IMR-90 (cell line): Measurements from ENCODE around the gene GRIN1. TPM values are rescaled to one million over a fixed set of nuclear protein-coding genes. Genes with fewer than 3 reads are reported as not detected.

Source experiments
- ATAC-seq: fragments of 200-7000 bp; cut with Tn5 transposase; 2 replicates; pipeline ENCODE4 v1.9.1; 2020; ENCODE audit warnings: low read depth, mild to moderate bottlenecking, moderate library complexity
- BruUV-seq: library from RNA; stranded (reverse); fragments of 400-500 nt; replicated peaks from 2 replicates; lab custom pipeline; 2021; lab: Mats Ljungman, UMichigan
- CTCF ChIA-PET: fragments of 300-600 bp; formaldehyde crosslinking; extraction: SDS; loops from one replicate; lab custom pipeline; 2021; ENCODE audit warnings: antibody characterized with exemption; lab: Yijun Ruan, JAX
- POLR2A ChIA-PET: fragments of 300-600 bp; sonication (Branson Sonifier 250); formaldehyde crosslinking; loops from one replicate; lab custom pipeline; 2022; ENCODE audit warnings: antibody characterized with exemption; ENCODE audit not compliant: unreplicated experiment; lab: Charles Lee
- DNase-seq: peaks from one replicate; pipeline ENCODE4 v3.0.0; 2013
- H2AFZ ChIP-seq: replicated peaks from 2 replicates; pipeline ENCODE3; 2013; ENCODE audit warnings: low read length, mild to moderate bottlenecking; ENCODE audit not compliant: poor library complexity
- H2AK5ac ChIP-seq: 2 replicates; pipeline ENCODE4 v1.6.1; 2013; ENCODE audit warnings: low read depth, low read length, inconsistent platforms
- H2AK9ac ChIP-seq: replicated peaks from 2 replicates; pipeline ENCODE3; 2013; ENCODE audit warnings: mild to moderate bottlenecking, low read depth, low read length, moderate library complexity; ENCODE audit not compliant: poor library complexity
- H2BK120ac ChIP-seq: 2 replicates; pipeline ENCODE4 v1.6.1; 2013; ENCODE audit warnings: low read depth, low read length, inconsistent platforms
- H2BK15ac ChIP-seq: 3 replicates; pipeline ENCODE4 v1.6.1; 2013; ENCODE audit warnings: low read depth, low read length, inconsistent platforms
- H2BK20ac ChIP-seq: 2 replicates; pipeline ENCODE4 v1.6.1; 2013; ENCODE audit warnings: low read depth, mild to moderate bottlenecking, inconsistent platforms, low read length, moderate library complexity
- H2BK5ac ChIP-seq: 2 replicates; pipeline ENCODE4 v1.6.1; 2013; ENCODE audit warnings: mild to moderate bottlenecking, low read depth, low read length, inconsistent platforms; ENCODE audit not compliant: poor library complexity, severe bottlenecking
- H3K14ac ChIP-seq: replicated peaks from 2 replicates; pipeline ENCODE4 v1.6.1; 2013; ENCODE audit warnings: low read depth, low read length, inconsistent platforms
- H3K18ac ChIP-seq: 2 replicates; pipeline ENCODE4 v1.6.1; 2013; ENCODE audit warnings: low read depth, low read length, control low read depth
- H3K23ac ChIP-seq: 2 replicates; pipeline ENCODE4 v1.6.1; 2013; ENCODE audit warnings: low read depth, low read length, inconsistent platforms
- H3K27ac ChIP-seq: 2 replicates; pipeline ENCODE4 v1.5.1; 2013; ENCODE audit warnings: mild to moderate bottlenecking, control low read depth, low read length; ENCODE audit not compliant: insufficient read depth
- H3K27me3 ChIP-seq: 2 replicates; pipeline ENCODE4 v1.6.1; 2013; ENCODE audit warnings: low read length; ENCODE audit not compliant: control insufficient read depth, insufficient read depth
- H3K36me3 ChIP-seq: 2 replicates; pipeline ENCODE4 v1.6.1; 2013; ENCODE audit warnings: low read length, mixed read lengths; ENCODE audit not compliant: control insufficient read depth, insufficient read depth
- H3K4ac ChIP-seq: 2 replicates; pipeline ENCODE4 v1.6.1; 2013; ENCODE audit warnings: low read depth, low read length, inconsistent platforms
- H3K4me1 ChIP-seq: 2 replicates; pipeline ENCODE4 v1.6.1; 2013; ENCODE audit warnings: low read length, mixed read lengths; ENCODE audit not compliant: control insufficient read depth, insufficient read depth
- H3K4me2 ChIP-seq: 2 replicates; pipeline ENCODE4 v1.6.1; 2013; ENCODE audit warnings: low read depth, mild to moderate bottlenecking, control low read depth, low read length, moderate library complexity
- H3K4me3 ChIP-seq: 2 replicates; pipeline ENCODE4 v1.5.1; 2013; ENCODE audit warnings: low read depth, mild to moderate bottlenecking, control low read depth, low read length, moderate library complexity; ENCODE audit not compliant: insufficient read depth
- H3K56ac ChIP-seq: 2 replicates; pipeline ENCODE4 v1.6.1; 2013; ENCODE audit warnings: low read length, inconsistent platforms; ENCODE audit not compliant: insufficient read depth; ENCODE audit errors: extremely low read depth
- H3K79me1 ChIP-seq, 2 experiments: 2 replicates each; pipeline ENCODE4 v1.6.1; 2013; ENCODE audit warnings: low read length in 2 of 2, inconsistent platforms in 1 of 2, low read depth in 1 of 2
- H3K9ac ChIP-seq: 2 replicates; pipeline ENCODE4 v1.6.1; 2013; ENCODE audit warnings: low read depth, low read length, control low read depth
- H3K9me1 ChIP-seq: 2 replicates; pipeline ENCODE4 v1.6.1; 2013; ENCODE audit warnings: low read length, inconsistent platforms; ENCODE audit not compliant: insufficient read depth
- H3K9me3 ChIP-seq: 2 replicates; pipeline ENCODE4 v1.6.1; 2013; ENCODE audit warnings: low read length; ENCODE audit not compliant: control insufficient read depth, insufficient read depth
- H4K20me1 ChIP-seq: 2 replicates; pipeline ENCODE4 v1.6.1; 2013; ENCODE audit warnings: low read length, inconsistent platforms; ENCODE audit not compliant: insufficient read depth
- H4K5ac ChIP-seq: 2 replicates; pipeline ENCODE4 v1.6.1; 2013; ENCODE audit warnings: mild to moderate bottlenecking, low read depth, low read length, control low read depth
- H4K8ac ChIP-seq, 2 experiments: 2 replicates each; pipeline ENCODE4 v1.6.1; 2013; ENCODE audit warnings: low read depth in 2 of 2, low read length in 2 of 2, control low read depth in 1 of 2, inconsistent platforms in 1 of 2
- H4K91ac ChIP-seq: 2 replicates; pipeline ENCODE4 v1.6.1; 2013; ENCODE audit warnings: low read depth, low read length, inconsistent platforms; ENCODE audit not compliant: insufficient read depth
- BHLHE40 ChIP-seq: fragments of 150-350 bp; IDR thresholded peaks from 2 replicates; pipeline ENCODE4 v1.6.1; 2016; ENCODE audit warnings: mild to moderate bottlenecking, low read depth, low read length
- MXI1 ChIP-seq: IDR thresholded peaks from 2 replicates; pipeline ENCODE4 v1.6.1; 2012; ENCODE audit warnings: low read depth, mild to moderate bottlenecking, low read length, moderate library complexity, borderline replicate concordance
- NFE2L2 ChIP-seq: fragments of 150-350 bp; IDR thresholded peaks from 2 replicates; pipeline ENCODE4 v1.6.1; 2016; ENCODE audit warnings: low read depth, mild to moderate bottlenecking, low read length
- RAD21 ChIP-seq: IDR thresholded peaks from 2 replicates; pipeline ENCODE4 v1.6.1; 2012; ENCODE audit warnings: low read length, improper control_type of control experiment
- SMC3 ChIP-seq: fragments of 150-350 bp; IDR thresholded peaks from 2 replicates; pipeline ENCODE4 v1.6.1; 2016; ENCODE audit warnings: low read depth, mild to moderate bottlenecking, antibody characterized with exemption, low read length, moderate library complexity
- WGBS, 2 experiments: methylation state at CpG; one replicate each; pipeline versions ENCODE4 v1.1.5 to v1.1.7; 2013; ENCODE audit warnings: missing lambda C conversion rate in 2 of 2; ENCODE audit not compliant: insufficient read length in 1 of 2; ENCODE audit errors: extremely low coverage in 2 of 2; 5-methylcytosine and 5-hydroxymethylcytosine counted together
- dilution Hi-C: fragments of 300-500 bp; cut with HindIII; formaldehyde crosslinking; loops from one replicate; pipeline ENCODE4 v1.14.3; 2018; ENCODE audit warnings: low sequenced_read_pairs; ENCODE audit not compliant: unreplicated experiment
- in situ Hi-C: fragments of 300-500 bp; cut with MboI; formaldehyde crosslinking; loops from 3 replicates; pipeline ENCODE4 v1.14.3; 2019; ENCODE audit warnings: low sequenced_read_pairs, inconsistent platforms, mixed read lengths
- intact Hi-C: fragments of 100-400 bp; cut with micrococcal nuclease; formaldehyde crosslinking; loops from 2 replicates; pipeline ENCODE4 v1.10.0; 2022
- polyA plus RNA-seq, 3 experiments: library from polyadenylated mRNA; depleted of rRNA; stranded (reverse); fragments of >200 nt; gene quantifications; 2 replicates each; pipeline ENCODE4 v1.2.3, GENCODE V29; 2012; ENCODE audit warnings: low replicate concordance in 1 of 3
- total RNA-seq: library from RNA; depleted of rRNA; stranded (reverse); fragments of >200 nt; gene quantifications from 2 replicates; pipeline ENCODE4 v1.2.3, GENCODE V29; 2012
- TF ChIP-seq, protein P1 (sequence below): fragments of 150-350 bp; IDR thresholded peaks from 2 replicates; pipeline ENCODE4 v1.6.1; 2017; ENCODE audit warnings: mild to moderate bottlenecking, antibody characterized with exemption, low read length, low read depth
- TF ChIP-seq, protein P2 (sequence below): conservative IDR thresholded peaks from 2 replicates; pipeline ENCODE4 v1.5.1; 2012; ENCODE audit warnings: mild to moderate bottlenecking, low read depth, low read length, improper control_type of control experiment

Gene GRIN1
- total and polyA plus RNA-seq, 2 of the 4 experiments (the other 2 are of a cell fraction): 0.09 TPM; not detected in 1

DNA sequence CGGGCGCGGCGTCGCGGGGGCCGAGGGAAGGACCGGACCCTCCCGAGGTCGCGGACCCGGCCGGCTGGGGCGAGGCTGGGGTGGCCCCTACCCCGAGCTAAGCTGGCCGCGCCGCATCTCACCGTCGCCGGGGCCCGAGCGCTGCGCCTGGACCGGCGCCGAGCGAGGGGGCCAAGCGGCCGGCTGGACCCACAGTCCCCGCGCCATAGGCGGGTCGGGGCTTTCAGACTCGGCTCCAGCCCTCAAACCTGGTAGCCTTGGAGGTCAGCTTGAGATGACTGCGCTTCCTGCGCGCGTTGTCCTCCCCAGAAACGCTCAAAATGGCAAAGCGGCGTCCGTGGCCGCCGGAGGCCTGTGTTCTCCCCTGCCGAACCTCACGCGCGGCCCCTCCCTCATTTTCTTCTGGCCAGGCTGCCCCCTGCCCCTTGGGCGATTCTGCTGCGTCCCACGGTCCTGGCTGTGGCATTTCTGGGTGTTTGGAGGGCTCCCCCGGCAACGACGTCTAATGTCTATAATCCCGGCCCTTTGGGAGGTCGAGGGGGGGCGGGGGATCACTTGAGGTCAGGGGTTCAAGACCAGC is 8.7 kb upstream of the GRIN1 start:
- peak overlapping the region; percentile 6; the same call in 1 of the 2 replicates for H3K27ac ChIP-seq
- peak overlapping the region; percentile 85 for H2AK9ac ChIP-seq
- H3K4me1 ChIP-seq: peaks cover 12% of the 10 kb centered on the region; the same call in 1 of the 2 replicates
- peak overlapping the region; percentile 24; the same call in 1 of the 2 replicates for H3K23ac ChIP-seq
- peak overlapping the region; percentile 76 for H3K4me3 ChIP-seq
- BruUV-seq: no TSS peak
- H3K36me3 ChIP-seq: no peaks in the 10 kb centered on the region
- CTCF ChIA-PET: no interaction called here
- peak overlapping the region; percentile 1; the same call in 1 of the 2 replicates for H2AK5ac ChIP-seq
- no peak overlapping the region for H2BK20ac ChIP-seq
- 0 out of 2 replicates have a peak, but pooled peaks cover 8% of the 10 kb centered on the region for H4K20me1 ChIP-seq
- no peak overlapping the region for H2BK15ac ChIP-seq
- 3% methylated on average over 45 of the region's 58 CpGs; no CpG with 5 or more reads in 1 of the 2 experiments for WGBS, 2 experiments
- no peak overlapping the region for H2BK5ac ChIP-seq
- in situ Hi-C loops (no loop called here), intact Hi-C loops (no loop called here), dilution Hi-C loops (no loop called here)
- H3K9me3 ChIP-seq: peaks cover 4% of the 10 kb centered on the region; the same call in 1 of the 2 replicates
- H3K79me1 ChIP-seq: peaks cover 13 to 35% of the 10 kb centered on the region in 2 experiments
- no peak overlapping the region for H4K91ac ChIP-seq
- POLR2A ChIA-PET: interaction anchor here (1.3 kb wide), 1 partner anchor 75 kb away, joined by 4 read pairs; no protein-coding TSS in a partner anchor
- H3K18ac ChIP-seq: no peak overlapping the region
- H3K56ac ChIP-seq: no peak overlapping the region
- H3K9ac ChIP-seq: peak overlapping the region; percentile 27; the same call in 1 of the 2 replicates
- peak overlapping the region; percentile 83 to 89; a peak in 3 of 4 replicates for H4K8ac ChIP-seq
- peak overlapping the region; percentile 59 for H3K4me2 ChIP-seq
- peaks cover 16% of the 10 kb centered on the region for H3K9me1 ChIP-seq
- H3K27me3 ChIP-seq: no peaks in the 10 kb centered on the region
- H2AFZ ChIP-seq: peak overlapping the region; percentile 99
- peak overlapping the region; percentile 27 for H3K14ac ChIP-seq
- ATAC-seq: peak; percentile 21; the same call in 1 of the 2 replicates
- H3K4ac ChIP-seq: peak overlapping the region; percentile 71
- TF ChIP-seq BHLHE40 (no peak), NFE2L2 (no peak), MXI1 (no peak), SMC3 (no peak), RAD21 (no peak)
- TF ChIP-seq, protein P1, sequence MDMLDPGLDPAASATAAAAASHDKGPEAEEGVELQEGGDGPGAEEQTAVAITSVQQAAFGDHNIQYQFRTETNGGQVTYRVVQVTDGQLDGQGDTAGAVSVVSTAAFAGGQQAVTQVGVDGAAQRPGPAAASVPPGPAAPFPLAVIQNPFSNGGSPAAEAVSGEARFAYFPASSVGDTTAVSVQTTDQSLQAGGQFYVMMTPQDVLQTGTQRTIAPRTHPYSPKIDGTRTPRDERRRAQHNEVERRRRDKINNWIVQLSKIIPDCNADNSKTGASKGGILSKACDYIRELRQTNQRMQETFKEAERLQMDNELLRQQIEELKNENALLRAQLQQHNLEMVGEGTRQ: no peak
- TF ChIP-seq, protein P2, sequence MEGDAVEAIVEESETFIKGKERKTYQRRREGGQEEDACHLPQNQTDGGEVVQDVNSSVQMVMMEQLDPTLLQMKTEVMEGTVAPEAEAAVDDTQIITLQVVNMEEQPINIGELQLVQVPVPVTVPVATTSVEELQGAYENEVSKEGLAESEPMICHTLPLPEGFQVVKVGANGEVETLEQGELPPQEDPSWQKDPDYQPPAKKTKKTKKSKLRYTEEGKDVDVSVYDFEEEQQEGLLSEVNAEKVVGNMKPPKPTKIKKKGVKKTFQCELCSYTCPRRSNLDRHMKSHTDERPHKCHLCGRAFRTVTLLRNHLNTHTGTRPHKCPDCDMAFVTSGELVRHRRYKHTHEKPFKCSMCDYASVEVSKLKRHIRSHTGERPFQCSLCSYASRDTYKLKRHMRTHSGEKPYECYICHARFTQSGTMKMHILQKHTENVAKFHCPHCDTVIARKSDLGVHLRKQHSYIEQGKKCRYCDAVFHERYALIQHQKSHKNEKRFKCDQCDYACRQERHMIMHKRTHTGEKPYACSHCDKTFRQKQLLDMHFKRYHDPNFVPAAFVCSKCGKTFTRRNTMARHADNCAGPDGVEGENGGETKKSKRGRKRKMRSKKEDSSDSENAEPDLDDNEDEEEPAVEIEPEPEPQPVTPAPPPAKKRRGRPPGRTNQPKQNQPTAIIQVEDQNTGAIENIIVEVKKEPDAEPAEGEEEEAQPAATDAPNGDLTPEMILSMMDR: no peak
- H2BK120ac ChIP-seq: no peak overlapping the region
- DNase-seq: no peak
- H4K5ac ChIP-seq: peak overlapping the region; percentile 60
